Measurements from ENCODE around the gene NOL9. TPM values are rescaled to one million over a fixed set of nuclear protein-coding genes. Genes with fewer than 3 reads are reported as not detected.

Gene NOL9
- total RNA-seq, 1 experiment from 2014 or later: 37.6 TPM

- no peaks in the 10 kb centered on the region for H3K9me3 ChIP-seq (ENCODE audit: low read length)
- 0 out of 2 replicates have a peak, but pooled peaks cover 2% of the 10 kb centered on the region for H3K4me1 ChIP-seq (ENCODE audit: low read length)
- no peak overlapping the region for H3K9ac ChIP-seq (ENCODE audit: low read length)
- H3K4me2 ChIP-seq (ENCODE audit: low read depth, low read length, poor library complexity, severe bottlenecking): no peak overlapping the region
- no peak overlapping the region for H3K4me3 ChIP-seq (ENCODE audit: low read length)
- no peaks in the 10 kb centered on the region for H3K9me2 ChIP-seq (replicated peaks; ENCODE audit: insufficient read depth, low read length)
- no peaks in the 10 kb centered on the region for H3K36me3 ChIP-seq (ENCODE audit: insufficient read depth, low read length)
- no peak overlapping the region for H2AFZ ChIP-seq (ENCODE audit: low read length)
- H3K27me3 ChIP-seq (ENCODE audit: low read length): no peaks in the 10 kb centered on the region
- no peak overlapping the region for H3K27ac ChIP-seq (ENCODE audit: low read length)
- H3K79me2 ChIP-seq (ENCODE audit: low read length): no peaks in the 10 kb centered on the region
- DNase-seq: no peak
- 0 out of 2 replicates have a peak, but pooled peaks cover 4% of the 10 kb centered on the region for H4K20me1 ChIP-seq (ENCODE audit: insufficient read depth, low read depth, low read length)
Measured at GRCh38 chr1:6471970-6472368, 82.3 kb downstream of the NOL9 start.

Small RNA genes lying within 50 kb of the gene (small RNA-seq; reads per million reads assigned to genes)
- gene RNU6-731P: not detected

Other genes with a start within 250 kb of the NOL9 start
- gene ACOT7, start 160.7 kb downstream of the NOL9 start, total RNA-seq (2014; rRNA removed; shearing (Covaris generic); ENCODE audit: low replicate concordance): 11.8 and 25.9 TPM in 2 replicates
- not detected in 2 replicates for gene HES2, start 134.6 kb downstream of the NOL9 start, total RNA-seq (2014; rRNA removed; shearing (Covaris generic); ENCODE audit: low replicate concordance)
- gene ESPN, start 129.7 kb downstream of the NOL9 start, total RNA-seq (2014; rRNA removed; shearing (Covaris generic); ENCODE audit: low replicate concordance): not detected in 2 replicates
- gene TNFRSF25, start 88.3 kb downstream of the NOL9 start, total RNA-seq (2014; rRNA removed; shearing (Covaris generic); ENCODE audit: low replicate concordance): 0.58 TPM in 1 of 2 replicates, not detected in the other
- gene PLEKHG5, start 62.8 kb downstream of the NOL9 start, total RNA-seq (2014; rRNA removed; shearing (Covaris generic); ENCODE audit: low replicate concordance): 0.25 TPM in 1 of 2 replicates, not detected in the other
- not detected in 2 replicates for gene TAS1R1, start 794 bp upstream of the NOL9 start, total RNA-seq (2014; rRNA removed; shearing (Covaris generic); ENCODE audit: low replicate concordance)
- 36.3 and 69.0 TPM in 2 replicates for gene ZBTB48, start 25.5 kb upstream of the NOL9 start, total RNA-seq (2014; rRNA removed; shearing (Covaris generic); ENCODE audit: low replicate concordance)
- gene KLHL21, start 48.4 kb upstream of the NOL9 start, total RNA-seq (2014; rRNA removed; shearing (Covaris generic); ENCODE audit: low replicate concordance): 12.2 and 13.3 TPM in 2 replicates
- gene PHF13, start 59.2 kb upstream of the NOL9 start, total RNA-seq (2014; rRNA removed; shearing (Covaris generic); ENCODE audit: low replicate concordance): 5.7 and 11.1 TPM in 2 replicates
- gene THAP3, start 70.4 kb upstream of the NOL9 start, total RNA-seq (2014; rRNA removed; shearing (Covaris generic); ENCODE audit: low replicate concordance): 13.3 and 19.5 TPM in 2 replicates
- gene DNAJC11, start 147.3 kb upstream of the NOL9 start, total RNA-seq (2014; rRNA removed; shearing (Covaris generic); ENCODE audit: low replicate concordance): 33.4 and 36.3 TPM in 2 replicates
- 80.5 and 118 TPM in 2 replicates for gene CAMTA1, start 230.9 kb upstream of the NOL9 start, total RNA-seq (2014; rRNA removed; shearing (Covaris generic); ENCODE audit: low replicate concordance)

All from Karpas-422 (cell line).